ENCODE measurements around the gene PPP1R16B. TPM values are rescaled to one million over a fixed set of nuclear protein-coding genes. Genes with fewer than 3 reads are reported as not detected.

The PPP1R16B gene
- total RNA-seq, 1 donor: 72.4 TPM

- no peaks in the 10 kb centered on the region for H3K9me3 ChIP-seq (ENCODE audit: low read depth, low read length)
- H3K4me3 ChIP-seq (ENCODE audit: low read length): no peak overlapping the region
- peaks cover 34% of the 10 kb centered on the region for H3K4me1 ChIP-seq (ENCODE audit: insufficient read depth, low read length)
- H3K27me3 ChIP-seq (ENCODE audit: insufficient read depth, low read length): no peaks in the 10 kb centered on the region
Observed at GRCh38 chr20:38924718-38925117, 119.2 kb downstream of the PPP1R16B start.

- Histone ChIP-seq H3K27me3 (ENCODE audit: insufficient read depth, low read length) (no peaks in the 10 kb centered on the region), H3K4me1 (ENCODE audit: insufficient read depth, low read length) (peaks cover 38% of the 10 kb centered on the region), H3K4me3 (ENCODE audit: low read length) (peak within 1 kb of the TSS; percentile 50), H3K9me3 (ENCODE audit: low read depth, low read length) (no peaks in the 10 kb centered on the region)
Observed at GRCh38 chr20:38926142-38926933, 120.8 kb downstream of the PPP1R16B start, which contains the start of gene FAM83D. FAM83D (plus strand) TSS chr20:38926417; CDS start chr20:38926443, 26 bp downstream.

DNA sequence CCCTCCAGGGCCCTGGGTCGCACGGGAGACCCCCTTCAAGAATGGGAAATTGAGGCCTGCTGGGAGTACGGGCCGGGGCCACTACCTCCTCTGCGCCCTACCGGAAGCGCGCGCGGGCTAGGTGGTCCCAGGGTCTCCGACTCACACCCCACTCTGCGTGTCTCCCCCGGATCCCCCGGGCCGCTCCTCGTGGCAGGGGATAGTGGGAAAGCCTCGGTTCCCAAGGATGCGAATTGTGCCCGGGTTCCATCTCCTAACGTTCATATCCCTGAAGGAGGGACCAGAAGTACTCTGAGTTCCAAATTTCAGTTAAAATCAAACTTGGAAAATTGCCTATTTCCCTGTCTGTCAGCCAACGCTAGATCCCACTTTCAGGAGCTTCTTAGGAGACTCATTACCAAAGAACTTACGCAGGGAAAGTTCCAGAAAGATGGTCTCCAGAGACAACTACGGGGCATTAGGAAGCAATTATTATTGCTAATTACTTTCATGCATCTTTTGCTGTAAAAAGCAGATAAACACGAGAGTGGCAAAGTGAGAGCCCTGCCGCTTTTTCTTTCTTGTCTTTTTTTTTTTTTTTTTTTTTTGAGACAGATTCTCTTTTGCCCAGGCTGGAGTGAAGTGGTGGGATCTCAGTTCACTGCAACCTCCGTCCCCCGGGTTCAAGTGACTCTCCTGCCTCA is 121.6 kb downstream of the PPP1R16B start:
- no peaks in the 10 kb centered on the region for H3K9me3 ChIP-seq (ENCODE audit: low read depth, low read length)
- H3K27me3 ChIP-seq (ENCODE audit: insufficient read depth, low read length): no peaks in the 10 kb centered on the region
- H3K4me1 ChIP-seq (ENCODE audit: insufficient read depth, low read length): peaks cover 38% of the 10 kb centered on the region
- H3K4me3 ChIP-seq (ENCODE audit: low read length): peak overlapping the region; percentile 50

- no peak overlapping the region for H3K4me3 ChIP-seq (ENCODE audit: low read length)
- H3K4me1 ChIP-seq (ENCODE audit: insufficient read depth, low read length): peaks cover 38% of the 10 kb centered on the region
- H3K9me3 ChIP-seq (ENCODE audit: low read depth, low read length): no peaks in the 10 kb centered on the region
- H3K27me3 ChIP-seq (ENCODE audit: insufficient read depth, low read length): no peaks in the 10 kb centered on the region
Observed at GRCh38 chr20:38927902-38928578, 122.5 kb downstream of the PPP1R16B start.

DNA sequence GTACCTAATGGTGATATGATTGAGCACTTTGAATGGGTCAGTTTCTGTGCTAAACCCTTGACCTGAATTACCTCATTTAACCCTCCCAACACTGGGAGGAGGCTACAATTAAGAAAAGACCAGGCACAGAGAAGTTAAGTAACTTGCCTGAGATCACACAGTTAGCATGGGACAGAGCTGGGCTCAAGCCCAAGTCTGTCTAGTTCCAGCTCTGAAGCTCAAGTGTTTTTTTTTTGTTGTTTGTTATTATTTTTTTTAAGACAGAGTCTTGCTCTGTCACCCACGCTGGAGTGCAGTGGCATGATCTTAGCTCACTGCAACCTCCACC is 124.7 kb downstream of the PPP1R16B start:
- no peaks in the 10 kb centered on the region for H3K9me3 ChIP-seq (ENCODE audit: low read depth, low read length)
- H3K4me3 ChIP-seq (ENCODE audit: low read length): no peak overlapping the region
- no peaks in the 10 kb centered on the region for H3K27me3 ChIP-seq (ENCODE audit: insufficient read depth, low read length)
- peaks cover 38% of the 10 kb centered on the region for H3K4me1 ChIP-seq (ENCODE audit: insufficient read depth, low read length)

DNA sequence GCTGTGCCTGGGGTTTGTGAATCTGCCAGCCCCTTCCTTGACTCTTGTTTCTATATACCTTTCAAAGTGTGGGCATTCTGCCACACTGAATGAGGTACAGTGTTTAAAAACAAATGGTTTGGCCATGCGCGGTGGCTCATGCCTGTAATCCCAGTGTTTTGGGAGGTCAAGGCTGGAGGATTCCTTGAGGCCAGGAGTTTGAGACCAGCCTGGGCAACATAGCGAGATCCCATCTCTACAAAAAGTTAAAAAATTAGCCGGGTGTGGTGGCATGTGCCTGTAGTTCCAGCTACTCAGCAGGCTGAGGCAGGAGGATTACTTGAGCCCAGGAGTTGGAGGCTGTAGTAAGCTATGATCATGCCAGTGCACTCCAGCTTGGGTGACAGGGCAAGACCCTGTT is 126.5 kb downstream of the PPP1R16B start:
- no peaks in the 10 kb centered on the region for H3K9me3 ChIP-seq (ENCODE audit: low read depth, low read length)
- H3K4me3 ChIP-seq (ENCODE audit: low read length): no peak overlapping the region
- H3K27me3 ChIP-seq (ENCODE audit: insufficient read depth, low read length): no peaks in the 10 kb centered on the region
- H3K4me1 ChIP-seq (ENCODE audit: insufficient read depth, low read length): peaks cover 27% of the 10 kb centered on the region

GRCh38 chr20:38932457-38933120 is 127.1 kb downstream of the PPP1R16B start:
- Histone ChIP-seq H3K4me1 (ENCODE audit: insufficient read depth, low read length) (peaks cover 21% of the 10 kb centered on the region), H3K4me3 (ENCODE audit: low read length) (no peak overlapping the region), H3K27me3 (ENCODE audit: insufficient read depth, low read length) (no peaks in the 10 kb centered on the region), H3K9me3 (ENCODE audit: low read depth, low read length) (no peaks in the 10 kb centered on the region)

DNA sequence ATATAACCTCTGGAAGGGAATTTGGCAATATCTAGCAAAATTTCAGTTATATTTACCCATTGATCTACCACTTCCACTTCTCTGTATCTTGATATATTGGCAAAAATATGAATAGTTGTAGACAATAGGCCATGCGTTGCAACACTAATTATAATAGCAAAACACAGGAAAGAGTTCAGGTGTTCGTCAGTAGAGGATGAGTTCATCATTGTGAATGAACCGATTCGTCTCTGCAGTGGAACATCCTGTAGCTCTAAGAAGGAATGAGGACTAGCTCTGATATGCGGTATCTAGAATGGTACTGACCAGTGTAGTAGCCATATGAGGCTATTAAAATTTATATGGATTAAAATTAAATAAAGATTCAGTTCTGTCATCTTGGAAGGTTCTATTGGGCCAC is 129.0 kb downstream of the PPP1R16B start:
- H3K4me1 ChIP-seq (ENCODE audit: insufficient read depth, low read length): peaks cover 6% of the 10 kb centered on the region
- H3K27me3 ChIP-seq (ENCODE audit: insufficient read depth, low read length): no peaks in the 10 kb centered on the region
- H3K9me3 ChIP-seq (ENCODE audit: low read depth, low read length): no peaks in the 10 kb centered on the region
- no peak overlapping the region for H3K4me3 ChIP-seq (ENCODE audit: low read length)

- H3K9me3 ChIP-seq (ENCODE audit: low read depth, low read length): no peaks in the 10 kb centered on the region
Observed at GRCh38 chr20:38935285-38935684, 129.8 kb downstream of the PPP1R16B start.

GRCh38 chr20:38935967-38936407 is 130.5 kb downstream of the PPP1R16B start:
- no peaks in the 10 kb centered on the region for H3K9me3 ChIP-seq (ENCODE audit: low read depth, low read length)
- H3K4me3 ChIP-seq (ENCODE audit: low read length): no peak overlapping the region
- no peaks in the 10 kb centered on the region for H3K27me3 ChIP-seq (ENCODE audit: insufficient read depth, low read length)
- no peaks in the 10 kb centered on the region for H3K4me1 ChIP-seq (ENCODE audit: insufficient read depth, low read length)

More at GRCh38 chr20:38935285-38935684, 129.8 kb downstream of the PPP1R16B start:
- H3K27me3 ChIP-seq (ENCODE audit: insufficient read depth, low read length): no peaks in the 10 kb centered on the region
- no peak overlapping the region for H3K4me3 ChIP-seq (ENCODE audit: low read length)
- no peaks in the 10 kb centered on the region for H3K4me1 ChIP-seq (ENCODE audit: insufficient read depth, low read length)

DNA sequence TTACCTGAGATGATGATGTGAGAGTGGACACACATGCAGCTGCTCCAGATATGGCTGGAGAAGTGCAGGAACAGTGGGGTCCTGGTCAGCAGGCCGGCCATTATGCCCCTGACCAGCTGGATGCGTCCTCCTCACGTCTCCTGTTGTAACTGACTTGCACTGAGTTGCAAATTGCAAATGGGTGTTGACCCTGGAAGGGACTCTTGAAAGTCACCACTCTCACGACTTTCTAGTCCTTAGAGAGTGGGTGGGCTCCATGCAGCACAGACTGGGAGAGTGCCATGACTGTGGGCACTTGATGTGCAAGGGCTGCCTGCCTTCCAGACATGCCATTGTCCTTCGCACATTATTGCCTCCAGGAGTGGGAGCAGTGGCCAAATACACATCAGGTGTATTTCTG is 131.5 kb downstream of the PPP1R16B start:
- Histone ChIP-seq H3K27me3 (ENCODE audit: insufficient read depth, low read length) (no peaks in the 10 kb centered on the region), H3K4me1 (ENCODE audit: insufficient read depth, low read length) (no peaks in the 10 kb centered on the region), H3K9me3 (ENCODE audit: low read depth, low read length) (no peaks in the 10 kb centered on the region), H3K4me3 (ENCODE audit: low read length) (no peak overlapping the region)

- Histone ChIP-seq H3K27me3 (ENCODE audit: insufficient read depth, low read length) (no peaks in the 10 kb centered on the region), H3K4me3 (ENCODE audit: low read length) (no peak overlapping the region), H3K4me1 (ENCODE audit: insufficient read depth, low read length) (no peaks in the 10 kb centered on the region), H3K9me3 (ENCODE audit: low read depth, low read length) (no peaks in the 10 kb centered on the region)
Observed at GRCh38 chr20:38937978-38938473, 132.5 kb downstream of the PPP1R16B start.

- Histone ChIP-seq H3K4me1 (ENCODE audit: insufficient read depth, low read length) (no peaks in the 10 kb centered on the region), H3K4me3 (ENCODE audit: low read length) (no peak overlapping the region), H3K27me3 (ENCODE audit: insufficient read depth, low read length) (no peaks in the 10 kb centered on the region), H3K9me3 (ENCODE audit: low read depth, low read length) (no peaks in the 10 kb centered on the region)
Observed at GRCh38 chr20:38939686-38940085, 134.2 kb downstream of the PPP1R16B start.

GRCh38 chr20:38940644-38941043 is 135.1 kb downstream of the PPP1R16B start:
- Histone ChIP-seq H3K27me3 (ENCODE audit: insufficient read depth, low read length) (no peaks in the 10 kb centered on the region), H3K4me1 (ENCODE audit: insufficient read depth, low read length) (no peaks in the 10 kb centered on the region), H3K4me3 (ENCODE audit: low read length) (no peak overlapping the region), H3K9me3 (ENCODE audit: low read depth, low read length) (no peaks in the 10 kb centered on the region)
